HG03196 (cell line): ENCODE results near the gene OBP2A.
"Not testable (repeated sequence)": the region's sequence is repeated elsewhere in the genome, so short reads cannot be mapped to it uniquely, and the experiment has no call there.

Source experiments
- ATAC-seq: cut with Tn5 transposase; IDR thresholded peaks from one replicate; pipeline ENCODE4 v1.9.1; 2021; ENCODE audit not compliant: unreplicated experiment

OBP2A gene

GRCh38 chr9:135526089-135526729 is 19.7 kb upstream of the OBP2A start:
- ATAC-seq = no peak

- ATAC-seq = no peak
These were observed 19.0 kb upstream of the OBP2A start for GRCh38 chr9:135526730-135527571.

- ATAC-seq = not testable (repeated sequence)
These were observed 17.0 kb upstream of the OBP2A start for GRCh38 chr9:135528842-135529435.

GRCh38 chr9:135530146-135530545 is 15.8 kb upstream of the OBP2A start:
- ATAC-seq = no peak

GRCh38 chr9:135531096-135531495 is 14.8 kb upstream of the OBP2A start:
- ATAC-seq = no peak

- ATAC-seq = no peak
These were observed 12.8 kb upstream of the OBP2A start for GRCh38 chr9:135533113-135533512.

GRCh38 chr9:135533674-135534073 is 12.3 kb upstream of the OBP2A start:
- ATAC-seq = no peak

GRCh38 chr9:135534192-135534711 is 11.7 kb upstream of the OBP2A start:
- not testable (repeated sequence) for ATAC-seq

GRCh38 chr9:135534826-135535225 is 11.1 kb upstream of the OBP2A start:
- ATAC-seq = not testable (repeated sequence)

- ATAC-seq = not testable (repeated sequence)
These were observed 10.3 kb upstream of the OBP2A start for GRCh38 chr9:135535631-135536030.

- ATAC-seq = no peak
These were observed 9.7 kb upstream of the OBP2A start for GRCh38 chr9:135536216-135536615.

GRCh38 chr9:135543262-135543894 is 2.5 kb upstream of the OBP2A start:
- not testable (repeated sequence) for ATAC-seq

GRCh38 chr9:135544981-135545635 is 818 bp upstream of the OBP2A start:
- no peak for ATAC-seq

- not testable (repeated sequence) for ATAC-seq
These were observed 1.1 kb downstream of the OBP2A start for GRCh38 chr9:135546792-135547617.

GRCh38 chr9:135547756-135548736 is 2.1 kb downstream of the OBP2A start:
- ATAC-seq = no peak

GRCh38 chr9:135549478-135550343 is 3.8 kb downstream of the OBP2A start:
- ATAC-seq = not testable (repeated sequence)

GRCh38 chr9:135550344-135550918 is 4.5 kb downstream of the OBP2A start:
- ATAC-seq = no peak
